SHP77 (cell line): Measurements from ENCODE around the gene FZD1.
"Not testable (repeated sequence)": the region's sequence is repeated elsewhere in the genome, so short reads cannot be mapped to it uniquely, and the experiment has no call there.

Experiments
- DNase-seq, 2 experiments: peaks; one replicate each; lab custom pipeline; 2025; lab: John Stamatoyannopoulos, UW

The FZD1 gene

DNA sequence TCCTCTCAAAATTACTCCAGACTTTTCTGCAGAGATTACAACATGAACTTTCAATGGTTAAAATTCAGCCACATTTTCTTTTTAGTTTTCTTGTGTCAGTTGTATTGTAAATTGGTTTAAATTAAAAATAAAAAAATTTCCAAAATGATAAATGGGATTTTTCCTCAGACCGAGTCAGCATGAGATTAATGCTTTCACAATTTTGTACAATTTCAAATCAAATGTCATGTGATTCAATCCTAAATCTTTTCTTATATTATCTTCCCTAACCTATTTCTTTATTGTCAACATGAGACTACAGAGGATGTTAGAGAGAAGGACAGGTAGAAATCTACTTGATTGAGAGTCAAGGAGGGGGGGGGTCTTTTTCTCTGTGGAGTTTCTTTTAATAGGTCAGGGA lies 33.7 kb downstream of the FZD1 start:
- no peak for DNase-seq

DNA sequence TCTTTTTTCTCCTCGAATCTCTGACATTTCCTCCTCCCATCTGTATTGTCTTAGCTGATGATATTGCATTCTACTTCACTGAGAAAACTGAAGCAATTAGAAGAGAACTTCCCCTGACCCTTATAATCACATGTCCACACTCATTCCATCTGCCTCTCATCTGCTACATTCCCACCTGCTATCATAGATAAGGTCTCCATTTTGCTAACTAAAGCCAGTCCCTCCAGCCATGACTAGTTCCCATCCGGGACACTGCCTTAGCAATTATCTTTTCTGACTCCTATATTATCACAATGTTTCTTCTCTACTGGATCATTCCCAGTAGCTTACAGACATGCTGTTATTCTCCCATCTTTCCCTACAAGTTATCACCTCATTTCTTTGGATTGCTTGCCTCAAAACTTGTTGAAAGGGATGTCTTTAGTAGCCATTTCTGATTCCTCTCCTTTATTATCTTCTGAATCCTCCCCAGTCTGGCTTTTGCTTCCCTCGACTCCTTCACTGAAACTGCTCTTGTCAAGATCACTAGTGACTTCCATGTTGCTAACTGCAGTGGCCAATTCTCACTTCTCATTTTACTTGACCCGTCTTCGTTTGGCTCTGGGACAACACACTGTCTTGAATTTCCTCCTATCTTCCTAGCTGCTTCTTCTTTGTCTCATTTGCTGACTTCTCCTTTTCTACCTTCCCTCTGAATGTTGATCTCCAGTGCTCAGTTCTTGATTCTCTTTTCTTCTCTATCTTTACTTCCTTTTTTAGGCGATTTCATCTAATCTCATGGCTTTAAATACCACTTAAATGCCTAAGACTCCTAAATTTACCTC lies 35.9 kb downstream of the FZD1 start:
- DNase-seq: no peak

DNA sequence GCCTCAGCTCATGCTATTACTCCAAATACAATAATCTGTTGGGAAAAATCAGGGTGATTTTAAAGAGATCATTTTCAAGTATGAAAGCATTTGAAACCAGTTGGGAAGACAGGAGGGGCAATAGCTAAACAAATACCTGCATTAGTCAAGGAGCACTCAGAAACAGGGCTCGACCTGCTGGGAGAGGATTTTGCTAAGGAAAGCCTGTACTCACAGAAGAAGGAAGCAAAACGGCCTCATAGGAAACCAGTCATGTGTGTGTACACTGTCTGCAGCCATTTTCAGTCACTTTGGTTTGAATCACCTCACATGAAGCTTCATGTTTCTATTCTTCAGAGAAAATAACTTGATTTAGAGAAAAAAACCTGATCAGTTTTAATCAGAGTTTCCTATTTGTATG lies 38.6 kb downstream of the FZD1 start:
- no peak for DNase-seq

DNA sequence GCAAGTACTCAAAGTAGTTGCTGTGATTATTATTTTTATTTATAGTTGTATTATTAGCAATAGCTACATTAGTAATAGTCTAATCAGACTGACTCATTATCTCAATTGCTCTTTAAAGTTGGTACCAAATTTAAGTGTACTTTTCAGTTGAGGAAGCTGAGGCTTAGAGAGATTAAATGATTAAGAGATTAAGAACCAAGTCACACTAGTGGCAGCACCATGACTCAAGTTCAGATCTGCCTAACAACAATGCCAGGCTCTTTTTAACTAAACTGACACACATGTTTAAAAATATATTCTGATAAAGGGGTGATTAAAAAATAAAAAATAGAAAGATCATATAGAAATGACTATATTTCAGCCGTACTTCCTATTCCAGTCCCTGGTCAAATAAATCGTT lies 42.0 kb downstream of the FZD1 start:
- DNase-seq: no peak

DNA sequence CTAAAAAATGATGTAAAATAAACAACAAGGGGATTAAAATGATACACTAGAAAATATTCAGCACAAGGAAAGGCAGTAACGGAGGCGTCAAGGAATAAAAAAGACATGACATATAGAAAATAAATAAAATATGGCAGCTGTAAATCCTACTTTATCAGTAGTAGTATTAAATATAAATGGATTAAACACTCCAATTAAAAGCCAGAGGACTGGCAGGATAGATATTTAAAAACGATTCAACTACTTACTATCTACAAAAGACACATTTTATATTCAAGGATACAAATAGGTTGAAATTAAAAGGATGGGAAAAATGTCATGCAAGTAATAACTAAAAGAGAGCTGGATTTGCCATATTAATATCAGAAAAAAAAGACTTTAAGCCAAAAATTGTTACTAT lies 43.2 kb downstream of the FZD1 start:
- no peak for DNase-seq

DNA sequence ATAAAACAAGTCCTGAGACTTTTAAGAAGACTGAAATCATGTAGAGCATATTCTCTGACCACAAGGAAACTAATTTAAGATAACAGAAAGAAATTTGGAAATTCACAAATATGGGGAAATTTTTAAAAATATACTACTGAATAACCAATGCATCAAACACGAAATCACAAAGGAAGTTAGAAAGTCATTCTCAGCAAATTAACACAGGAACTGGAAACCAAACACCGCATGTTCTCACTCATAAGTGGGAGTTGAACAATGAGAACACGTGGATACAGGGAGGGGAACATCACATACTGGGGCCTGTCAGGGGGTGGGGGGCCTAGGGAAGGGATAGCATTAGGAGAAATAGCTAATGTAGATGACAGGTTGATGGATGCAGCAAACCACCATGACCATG lies 44.0 kb downstream of the FZD1 start:
- DNase-seq: not testable (repeated sequence)

DNA sequence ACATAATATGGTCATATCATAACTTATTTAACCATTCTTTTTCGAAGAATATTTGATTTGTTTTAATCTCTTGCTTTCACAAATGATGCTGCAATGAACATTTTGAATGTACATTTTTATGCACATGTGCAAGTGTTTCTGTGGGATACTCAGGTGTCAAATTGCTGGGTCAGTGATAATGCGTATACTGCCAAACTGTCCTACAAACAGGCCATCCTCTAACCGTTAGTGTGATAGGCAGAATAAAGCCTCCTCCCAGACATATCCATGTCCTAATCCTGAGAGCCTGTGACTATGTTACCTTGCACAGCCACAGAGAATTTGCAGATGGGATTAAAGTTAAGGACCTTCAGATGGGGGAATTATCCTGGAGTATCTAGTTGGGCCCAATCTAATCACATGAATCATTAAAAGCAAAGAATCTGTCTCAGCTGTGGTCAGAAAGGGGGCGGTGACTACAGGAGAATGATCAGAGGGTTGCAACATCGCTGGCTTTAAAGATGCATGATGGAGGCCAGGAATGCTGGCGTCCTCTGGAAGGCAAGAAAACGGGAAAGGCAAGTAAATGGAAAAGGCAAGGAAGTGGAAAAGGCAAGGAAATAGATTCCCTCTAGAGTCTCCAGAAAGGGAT lies 46.7 kb downstream of the FZD1 start:
- DNase-seq: no peak

DNA sequence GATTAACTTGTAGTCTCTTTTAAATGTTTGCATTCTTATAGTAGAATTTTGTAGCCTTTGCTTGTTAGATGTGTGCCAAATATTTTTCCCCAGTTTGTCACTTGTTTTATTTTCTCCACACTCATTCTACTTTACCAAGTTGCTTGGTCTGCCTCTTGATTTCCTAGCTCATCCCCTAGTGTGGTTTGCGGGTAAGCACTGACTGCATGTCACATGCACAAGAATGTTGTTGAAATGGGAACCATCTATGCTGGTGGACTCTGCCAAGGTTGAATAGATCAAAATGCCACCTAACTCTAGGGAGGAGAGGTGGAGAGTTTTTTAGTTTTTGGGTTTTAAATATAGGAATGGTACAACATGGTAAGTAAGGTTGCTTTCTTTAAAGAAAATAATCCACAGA lies 47.6 kb downstream of the FZD1 start:
- no peak for DNase-seq

DNA sequence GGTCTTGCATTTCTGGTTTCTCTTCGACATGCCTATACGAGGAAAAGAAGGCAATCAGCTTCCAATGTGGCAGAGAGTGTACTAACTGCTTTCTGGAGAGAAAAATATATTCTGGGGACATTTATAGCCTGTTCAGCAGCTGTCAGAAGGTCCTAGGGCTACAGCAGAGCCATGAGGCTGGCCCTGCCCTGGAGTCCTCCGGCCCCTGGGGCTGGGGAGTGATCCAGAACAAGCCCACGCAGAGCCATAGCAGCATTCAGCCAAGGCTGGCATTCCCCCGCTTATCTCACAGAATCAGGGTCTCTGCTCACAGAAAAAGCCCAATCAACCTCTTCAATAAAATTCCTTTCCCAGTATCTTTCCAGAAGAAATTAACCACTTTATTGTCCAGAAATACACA lies 48.9 kb downstream of the FZD1 start:
- no peak for DNase-seq

DNA sequence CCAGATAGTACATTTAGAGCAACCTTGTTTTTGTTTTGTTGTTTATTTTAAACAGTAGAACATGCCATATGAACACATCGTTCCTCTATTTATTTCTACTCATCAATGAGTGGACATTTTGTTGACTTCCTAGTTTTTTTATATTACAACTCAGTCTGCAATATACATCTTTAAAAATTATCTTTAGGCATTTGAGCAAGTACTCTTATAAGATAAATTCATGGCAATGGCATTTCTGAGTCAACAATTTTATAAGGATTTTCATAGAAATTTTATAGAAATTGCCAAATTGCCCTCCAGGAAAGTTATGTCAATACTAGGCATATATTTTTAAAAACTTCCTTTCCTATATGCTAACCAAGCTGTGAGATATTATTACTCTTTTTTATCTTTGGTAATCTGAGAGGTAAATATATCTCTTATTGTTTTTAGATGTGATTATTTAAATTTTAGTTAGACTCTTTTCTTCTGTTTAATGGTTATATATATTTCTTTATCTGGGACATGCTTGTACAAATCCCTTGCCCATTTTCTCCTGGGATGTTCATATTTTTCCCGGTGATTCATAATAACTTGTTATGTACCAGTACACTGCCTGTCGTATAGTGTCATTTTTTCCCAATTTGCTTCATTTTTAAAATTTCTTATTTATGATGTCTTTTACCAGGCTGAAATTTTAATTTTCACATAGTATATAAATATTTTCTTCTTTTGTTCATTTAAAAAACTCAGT lies 50.5 kb downstream of the FZD1 start:
- no peak for DNase-seq

DNA sequence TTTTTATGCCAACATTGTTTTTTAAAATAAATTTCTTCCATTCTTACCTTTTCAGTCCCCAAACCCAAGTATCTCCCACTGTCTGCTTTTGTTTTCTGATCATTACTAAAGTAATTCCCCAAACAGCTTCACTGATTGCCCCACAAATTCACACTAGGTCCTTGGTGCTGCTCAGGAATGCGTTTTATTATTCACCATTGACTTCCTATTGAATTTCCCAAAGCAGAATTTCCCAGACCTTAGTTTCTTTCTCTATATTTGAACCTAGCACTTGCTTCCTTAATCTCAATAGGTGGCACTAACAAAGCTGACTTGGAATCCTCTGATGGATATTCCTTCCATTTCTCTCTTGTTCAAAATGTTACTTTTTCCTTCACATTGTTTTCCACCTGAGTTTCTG lies 52.2 kb downstream of the FZD1 start:
- no peak for DNase-seq

DNA sequence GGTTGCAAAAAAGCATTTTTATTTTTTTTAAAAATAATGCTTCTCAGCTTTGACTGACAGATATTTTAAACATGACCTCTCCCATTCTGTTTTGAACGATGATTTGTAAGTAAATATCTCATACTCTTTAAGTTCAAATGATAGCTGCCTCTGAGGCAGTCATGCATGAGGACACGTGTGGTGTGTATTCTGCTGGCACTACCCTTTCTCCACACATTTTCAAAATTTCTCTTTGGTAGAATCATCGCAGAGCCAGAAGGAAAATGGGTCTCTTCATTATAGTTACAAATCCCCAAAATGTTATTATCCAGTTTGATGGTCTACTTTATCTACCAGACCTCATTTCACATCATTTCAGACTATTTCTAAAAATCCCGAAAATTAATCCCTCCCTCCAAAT lies 55.1 kb downstream of the FZD1 start:
- DNase-seq: no peak

DNA sequence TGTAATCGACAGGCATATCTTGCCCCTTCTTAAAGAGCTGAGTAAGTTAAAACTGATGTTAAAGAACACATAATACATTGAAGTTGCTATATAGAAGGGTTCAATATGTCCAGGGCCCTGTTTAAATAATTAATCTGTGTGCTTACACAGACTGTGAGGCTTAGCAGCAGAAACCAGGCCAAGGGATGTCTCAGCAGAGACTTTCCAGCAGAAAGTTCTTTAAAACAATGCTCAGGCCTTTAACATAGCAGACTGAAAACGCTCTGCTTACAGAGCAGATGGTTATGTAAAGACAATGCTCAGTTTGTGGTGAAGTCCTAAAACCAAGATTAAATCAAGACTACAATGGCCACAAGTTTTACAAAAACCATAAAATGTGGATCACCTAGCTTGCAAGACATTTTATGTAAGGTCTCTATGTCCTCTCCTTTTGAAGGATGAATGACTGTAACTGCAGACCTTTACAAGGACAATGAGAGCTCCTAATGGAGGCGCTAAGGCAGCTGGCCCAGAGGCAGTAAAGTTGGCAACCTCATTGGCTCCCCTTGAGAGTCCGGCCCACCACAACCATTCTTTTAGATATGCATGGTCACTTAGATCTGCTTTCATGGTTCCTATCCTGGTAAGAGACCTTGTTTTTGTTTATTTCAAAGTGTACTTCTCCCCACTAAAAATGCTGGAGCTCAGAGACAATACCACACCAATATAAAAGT lies 56.3 kb downstream of the FZD1 start:
- DNase-seq: no peak
